IMR-90 (cell line): ENCODE results near the gene GKN2. TPM values are rescaled to one million over a fixed set of nuclear protein-coding genes. Genes with fewer than 3 reads are reported as not detected.

Experiments
- ATAC-seq: fragments of 200-7000 bp; cut with Tn5 transposase; 2 replicates; pipeline ENCODE4 v1.9.1; 2020; ENCODE audit warnings: low read depth, mild to moderate bottlenecking, moderate library complexity
- BruUV-seq: library from RNA; stranded (reverse); fragments of 400-500 nt; replicated peaks from 2 replicates; lab custom pipeline; 2021; lab: Mats Ljungman, UMichigan
- CTCF ChIA-PET: fragments of 300-600 bp; formaldehyde crosslinking; extraction: SDS; loops from one replicate; lab custom pipeline; 2021; ENCODE audit warnings: antibody characterized with exemption; lab: Yijun Ruan, JAX
- POLR2A ChIA-PET: fragments of 300-600 bp; sonication (Branson Sonifier 250); formaldehyde crosslinking; loops from one replicate; lab custom pipeline; 2022; ENCODE audit warnings: antibody characterized with exemption; ENCODE audit not compliant: unreplicated experiment; lab: Charles Lee
- DNase-seq: peaks from one replicate; pipeline ENCODE4 v3.0.0; 2013
- H2AFZ ChIP-seq: replicated peaks from 2 replicates; pipeline ENCODE3; 2013; ENCODE audit warnings: low read length, mild to moderate bottlenecking; ENCODE audit not compliant: poor library complexity
- H2AK5ac ChIP-seq: 2 replicates; pipeline ENCODE4 v1.6.1; 2013; ENCODE audit warnings: low read depth, low read length, inconsistent platforms
- H2AK9ac ChIP-seq: replicated peaks from 2 replicates; pipeline ENCODE3; 2013; ENCODE audit warnings: mild to moderate bottlenecking, low read depth, low read length, moderate library complexity; ENCODE audit not compliant: poor library complexity
- H2BK120ac ChIP-seq: 2 replicates; pipeline ENCODE4 v1.6.1; 2013; ENCODE audit warnings: low read depth, low read length, inconsistent platforms
- H2BK15ac ChIP-seq: 3 replicates; pipeline ENCODE4 v1.6.1; 2013; ENCODE audit warnings: low read depth, low read length, inconsistent platforms
- H2BK20ac ChIP-seq: 2 replicates; pipeline ENCODE4 v1.6.1; 2013; ENCODE audit warnings: low read depth, mild to moderate bottlenecking, inconsistent platforms, low read length, moderate library complexity
- H2BK5ac ChIP-seq: 2 replicates; pipeline ENCODE4 v1.6.1; 2013; ENCODE audit warnings: mild to moderate bottlenecking, low read depth, low read length, inconsistent platforms; ENCODE audit not compliant: poor library complexity, severe bottlenecking
- H3K14ac ChIP-seq: replicated peaks from 2 replicates; pipeline ENCODE4 v1.6.1; 2013; ENCODE audit warnings: low read depth, low read length, inconsistent platforms
- H3K18ac ChIP-seq: 2 replicates; pipeline ENCODE4 v1.6.1; 2013; ENCODE audit warnings: low read depth, low read length, control low read depth
- H3K23ac ChIP-seq: 2 replicates; pipeline ENCODE4 v1.6.1; 2013; ENCODE audit warnings: low read depth, low read length, inconsistent platforms
- H3K27ac ChIP-seq: 2 replicates; pipeline ENCODE4 v1.5.1; 2013; ENCODE audit warnings: mild to moderate bottlenecking, control low read depth, low read length; ENCODE audit not compliant: insufficient read depth
- H3K27me3 ChIP-seq: 2 replicates; pipeline ENCODE4 v1.6.1; 2013; ENCODE audit warnings: low read length; ENCODE audit not compliant: control insufficient read depth, insufficient read depth
- H3K36me3 ChIP-seq: 2 replicates; pipeline ENCODE4 v1.6.1; 2013; ENCODE audit warnings: low read length, mixed read lengths; ENCODE audit not compliant: control insufficient read depth, insufficient read depth
- H3K4ac ChIP-seq: 2 replicates; pipeline ENCODE4 v1.6.1; 2013; ENCODE audit warnings: low read depth, low read length, inconsistent platforms
- H3K4me1 ChIP-seq: 2 replicates; pipeline ENCODE4 v1.6.1; 2013; ENCODE audit warnings: low read length, mixed read lengths; ENCODE audit not compliant: control insufficient read depth, insufficient read depth
- H3K4me2 ChIP-seq: 2 replicates; pipeline ENCODE4 v1.6.1; 2013; ENCODE audit warnings: low read depth, mild to moderate bottlenecking, control low read depth, low read length, moderate library complexity
- H3K4me3 ChIP-seq: 2 replicates; pipeline ENCODE4 v1.5.1; 2013; ENCODE audit warnings: low read depth, mild to moderate bottlenecking, control low read depth, low read length, moderate library complexity; ENCODE audit not compliant: insufficient read depth
- H3K56ac ChIP-seq: 2 replicates; pipeline ENCODE4 v1.6.1; 2013; ENCODE audit warnings: low read length, inconsistent platforms; ENCODE audit not compliant: insufficient read depth; ENCODE audit errors: extremely low read depth
- H3K79me1 ChIP-seq, 2 experiments: 2 replicates each; pipeline ENCODE4 v1.6.1; 2013; ENCODE audit warnings: low read length in 2 of 2, inconsistent platforms in 1 of 2, low read depth in 1 of 2
- H3K9ac ChIP-seq: 2 replicates; pipeline ENCODE4 v1.6.1; 2013; ENCODE audit warnings: low read depth, low read length, control low read depth
- H3K9me1 ChIP-seq: 2 replicates; pipeline ENCODE4 v1.6.1; 2013; ENCODE audit warnings: low read length, inconsistent platforms; ENCODE audit not compliant: insufficient read depth
- H3K9me3 ChIP-seq: 2 replicates; pipeline ENCODE4 v1.6.1; 2013; ENCODE audit warnings: low read length; ENCODE audit not compliant: control insufficient read depth, insufficient read depth
- H4K20me1 ChIP-seq: 2 replicates; pipeline ENCODE4 v1.6.1; 2013; ENCODE audit warnings: low read length, inconsistent platforms; ENCODE audit not compliant: insufficient read depth
- H4K5ac ChIP-seq: 2 replicates; pipeline ENCODE4 v1.6.1; 2013; ENCODE audit warnings: mild to moderate bottlenecking, low read depth, low read length, control low read depth
- H4K8ac ChIP-seq, 2 experiments: 2 replicates each; pipeline ENCODE4 v1.6.1; 2013; ENCODE audit warnings: low read depth in 2 of 2, low read length in 2 of 2, control low read depth in 1 of 2, inconsistent platforms in 1 of 2
- H4K91ac ChIP-seq: 2 replicates; pipeline ENCODE4 v1.6.1; 2013; ENCODE audit warnings: low read depth, low read length, inconsistent platforms; ENCODE audit not compliant: insufficient read depth
- BHLHE40 ChIP-seq: fragments of 150-350 bp; IDR thresholded peaks from 2 replicates; pipeline ENCODE4 v1.6.1; 2016; ENCODE audit warnings: mild to moderate bottlenecking, low read depth, low read length
- CEBPB ChIP-seq: IDR thresholded peaks from 2 replicates; pipeline ENCODE4 v1.6.1; 2012; ENCODE audit warnings: low read depth, low read length, improper control_type of control experiment
- NFE2L2 ChIP-seq: fragments of 150-350 bp; IDR thresholded peaks from 2 replicates; pipeline ENCODE4 v1.6.1; 2016; ENCODE audit warnings: low read depth, mild to moderate bottlenecking, low read length
- WGBS, 2 experiments: methylation state at CpG; one replicate each; pipeline versions ENCODE4 v1.1.5 to v1.1.7; 2013; ENCODE audit warnings: missing lambda C conversion rate in 2 of 2; ENCODE audit not compliant: insufficient read length in 1 of 2; ENCODE audit errors: extremely low coverage in 2 of 2; 5-methylcytosine and 5-hydroxymethylcytosine counted together
- dilution Hi-C: fragments of 300-500 bp; cut with HindIII; formaldehyde crosslinking; loops from one replicate; pipeline ENCODE4 v1.14.3; 2018; ENCODE audit warnings: low sequenced_read_pairs; ENCODE audit not compliant: unreplicated experiment
- in situ Hi-C: fragments of 300-500 bp; cut with MboI; formaldehyde crosslinking; loops from 3 replicates; pipeline ENCODE4 v1.14.3; 2019; ENCODE audit warnings: low sequenced_read_pairs, inconsistent platforms, mixed read lengths
- intact Hi-C: fragments of 100-400 bp; cut with micrococcal nuclease; formaldehyde crosslinking; loops from 2 replicates; pipeline ENCODE4 v1.10.0; 2022
- polyA plus RNA-seq, 3 experiments: library from polyadenylated mRNA; depleted of rRNA; stranded (reverse); fragments of >200 nt; gene quantifications; 2 replicates each; pipeline ENCODE4 v1.2.3, GENCODE V29; 2012; ENCODE audit warnings: low replicate concordance in 1 of 3
- total RNA-seq: library from RNA; depleted of rRNA; stranded (reverse); fragments of >200 nt; gene quantifications from 2 replicates; pipeline ENCODE4 v1.2.3, GENCODE V29; 2012
- TF ChIP-seq, protein P1 (sequence below): conservative IDR thresholded peaks from 2 replicates; pipeline ENCODE4 v1.5.1; 2012; ENCODE audit warnings: mild to moderate bottlenecking, low read depth, low read length, improper control_type of control experiment

Gene GKN2
- total and polyA plus RNA-seq, 2 of the 4 experiments (the other 2 are of a cell fraction), result not detected

DNA sequence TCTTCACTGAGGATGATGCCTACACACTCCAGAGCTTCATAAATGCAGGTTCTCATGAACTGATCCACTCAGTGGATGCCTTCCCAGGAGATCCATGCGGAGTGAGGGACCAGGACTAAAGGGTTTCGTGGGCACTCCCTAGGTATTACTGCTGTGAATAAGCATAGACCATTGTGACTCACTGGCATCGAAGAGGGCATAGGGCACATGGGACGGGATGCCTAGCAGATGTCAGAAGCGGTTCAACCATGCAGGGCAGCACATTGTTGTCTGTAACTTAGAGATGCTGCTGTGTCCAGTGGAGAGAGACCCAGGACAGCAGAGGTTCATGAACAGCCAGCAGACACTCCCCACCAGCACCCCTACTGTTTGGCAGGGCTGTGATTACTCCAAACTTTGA, 17.2 kb downstream of the GKN2 start:
- intact Hi-C loops, result no loop called here
- Histone ChIP-seq H2BK120ac (peak overlapping the region; percentile 99), H3K9me1 (peaks cover 22% of the 10 kb centered on the region), H3K14ac (peak overlapping the region; percentile 94), H3K36me3 (no peaks in the 10 kb centered on the region), H3K27me3 (no peaks in the 10 kb centered on the region), H3K79me1 (no peaks in the 10 kb centered on the region), H3K56ac (no peak overlapping the region), H2AFZ (peak overlapping the region; percentile 89), H3K27ac (no peak overlapping the region), H4K5ac (peak overlapping the region; percentile 94), H3K9me3 (no peaks in the 10 kb centered on the region), H2BK5ac (peak overlapping the region; percentile 89), H3K18ac (peak overlapping the region; percentile 91), H3K4ac (peak overlapping the region; percentile 98), H2BK15ac (peak overlapping the region; percentile 92; the same call in 2 of the 3 replicates), H4K91ac (peak overlapping the region; percentile 94; the same call in 1 of the 2 replicates), H2BK20ac (peak overlapping the region; percentile 99; the same call in 1 of the 2 replicates), H4K20me1 (no peaks in the 10 kb centered on the region), H2AK5ac (peak overlapping the region; percentile 98), H3K4me1 (peaks cover 31% of the 10 kb centered on the region), H4K8ac (peak overlapping the region; percentile 83 to 97; a peak in 3 of 4 replicates), H3K9ac (no peak overlapping the region), H2AK9ac (no peak overlapping the region), H3K4me2 (no peak overlapping the region), H3K23ac (peak overlapping the region; percentile 82; the same call in 1 of the 2 replicates), H3K4me3 (no peak overlapping the region)
- DNase-seq (no peak), ATAC-seq (no peak)
- in situ Hi-C loops, result no loop called here
- no TSS peak for BruUV-seq
- ChIA-PET POLR2A (no interaction called here), CTCF (interaction anchor here (1.2 kb wide), 1 partner anchor 8 kb away, joined by 3 read pairs; no protein-coding TSS in a partner anchor)
- TF ChIP-seq NFE2L2 (no peak), CEBPB (no peak), BHLHE40 (no peak)
- TF ChIP-seq, protein P1, sequence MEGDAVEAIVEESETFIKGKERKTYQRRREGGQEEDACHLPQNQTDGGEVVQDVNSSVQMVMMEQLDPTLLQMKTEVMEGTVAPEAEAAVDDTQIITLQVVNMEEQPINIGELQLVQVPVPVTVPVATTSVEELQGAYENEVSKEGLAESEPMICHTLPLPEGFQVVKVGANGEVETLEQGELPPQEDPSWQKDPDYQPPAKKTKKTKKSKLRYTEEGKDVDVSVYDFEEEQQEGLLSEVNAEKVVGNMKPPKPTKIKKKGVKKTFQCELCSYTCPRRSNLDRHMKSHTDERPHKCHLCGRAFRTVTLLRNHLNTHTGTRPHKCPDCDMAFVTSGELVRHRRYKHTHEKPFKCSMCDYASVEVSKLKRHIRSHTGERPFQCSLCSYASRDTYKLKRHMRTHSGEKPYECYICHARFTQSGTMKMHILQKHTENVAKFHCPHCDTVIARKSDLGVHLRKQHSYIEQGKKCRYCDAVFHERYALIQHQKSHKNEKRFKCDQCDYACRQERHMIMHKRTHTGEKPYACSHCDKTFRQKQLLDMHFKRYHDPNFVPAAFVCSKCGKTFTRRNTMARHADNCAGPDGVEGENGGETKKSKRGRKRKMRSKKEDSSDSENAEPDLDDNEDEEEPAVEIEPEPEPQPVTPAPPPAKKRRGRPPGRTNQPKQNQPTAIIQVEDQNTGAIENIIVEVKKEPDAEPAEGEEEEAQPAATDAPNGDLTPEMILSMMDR, result no peak
- dilution Hi-C loops, result no loop called here
- 100% methylated on average over 4 of the region's 5 CpGs; no CpG with 5 or more reads in 1 of the 2 experiments for WGBS, 2 experiments
